Stimulated activated CD8-positive, alpha-beta memory T cell treated with anti-CD3 and anti-CD28 coated beads, Interleukin-4, amount 100 ng/mL, for 24 hours (primary cell): ENCODE measurements around the gene CLEC4A.
A peak's percentile ranks its signal among the peaks of the same experiment; 100 is the strongest.
"Not testable (repeated sequence)": the region's sequence is repeated elsewhere in the genome, so short reads cannot be mapped to it uniquely, and the experiment has no call there.

Experiments
- DNase-seq: peaks from one replicate; pipeline ENCODE4 v3.0.0-alpha.2; 2020; ENCODE audit warnings: low read depth

Gene CLEC4A

GRCh38 chr12:8123124-8123912, at the start of gene CLEC4A:
CLEC4A (plus strand) TSS chr12:8123617; CDS start chr12:8123879, 262 bp downstream.
- DNase-seq = no peak

DNA sequence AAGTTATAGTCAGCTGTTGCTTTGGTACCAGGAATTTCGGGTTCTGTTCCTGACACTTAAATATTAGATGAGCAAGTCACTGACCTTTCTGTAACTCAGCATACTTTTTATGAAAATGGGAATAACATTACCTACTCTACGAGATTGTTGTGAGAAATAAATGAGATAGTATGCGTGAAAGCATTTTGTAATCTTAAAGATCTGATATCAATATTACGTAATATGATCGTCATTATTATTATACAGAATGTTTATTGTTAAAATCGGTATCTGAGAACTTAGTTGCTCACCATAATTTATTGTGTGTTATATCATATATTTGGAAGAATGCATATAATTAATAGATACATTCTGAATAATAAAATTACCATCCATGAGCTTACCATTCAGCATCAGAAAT, 47.5 kb upstream of the CLEC4A start:
- DNase-seq = no peak

DNA sequence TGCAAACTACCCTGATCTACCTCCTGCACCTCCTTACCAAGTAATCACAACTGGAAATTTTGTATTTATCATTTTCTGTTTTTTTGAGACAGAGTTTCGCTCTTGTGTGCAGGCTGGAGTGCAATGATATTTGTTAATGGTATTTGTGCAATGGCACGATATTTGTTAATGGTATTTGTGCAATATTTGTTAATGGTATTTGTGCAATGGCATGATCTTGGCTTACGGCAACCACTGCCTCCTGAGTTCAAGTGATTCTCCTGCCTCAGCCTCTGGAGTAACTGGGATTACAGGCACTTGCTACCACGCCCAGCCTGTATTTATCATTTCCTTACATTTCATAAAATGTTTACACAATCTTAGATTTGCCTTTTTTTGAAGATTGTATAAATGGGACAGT, 47.1 kb upstream of the CLEC4A start:
- no peak for DNase-seq

DNA sequence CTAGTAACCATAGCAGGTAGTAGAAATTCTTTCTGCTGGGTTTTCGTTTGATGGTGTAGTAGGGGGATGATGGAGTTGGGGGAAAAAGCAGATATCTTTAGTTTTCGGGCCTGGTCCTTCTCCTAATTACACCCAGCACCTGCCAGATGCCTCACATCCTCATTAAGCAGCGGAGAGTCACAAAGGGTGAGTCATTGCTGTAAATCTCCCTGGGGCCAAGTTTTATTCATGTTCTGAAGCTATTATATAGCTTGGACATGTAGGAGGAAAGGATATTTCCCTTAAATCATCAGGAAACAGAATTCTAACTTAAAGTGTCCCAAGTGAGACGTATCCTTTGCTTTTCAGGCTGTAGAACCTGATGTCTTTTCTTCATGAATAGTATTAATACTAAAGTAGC, 46.2 kb upstream of the CLEC4A start:
- DNase-seq = no peak

DNA sequence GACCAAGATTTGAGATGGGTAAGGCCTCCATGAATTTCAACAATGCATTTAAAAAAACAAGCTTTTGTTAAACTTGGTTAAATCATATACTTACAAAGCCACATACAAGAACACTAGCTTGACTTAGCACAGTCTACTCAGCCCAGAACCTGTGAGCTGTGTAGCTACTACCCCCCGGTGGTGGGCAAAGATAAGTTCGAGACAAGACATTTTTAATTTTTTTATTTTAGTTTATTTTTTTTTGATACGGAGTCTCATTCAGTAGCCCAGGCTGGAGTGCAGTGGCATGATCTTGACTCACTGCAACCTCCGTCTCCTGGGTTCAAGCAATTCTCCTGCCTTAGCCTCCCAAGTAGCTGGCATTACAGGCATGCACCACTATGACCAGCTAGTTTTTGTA, 45.0 kb upstream of the CLEC4A start:
- peak; percentile 29 for DNase-seq

DNA sequence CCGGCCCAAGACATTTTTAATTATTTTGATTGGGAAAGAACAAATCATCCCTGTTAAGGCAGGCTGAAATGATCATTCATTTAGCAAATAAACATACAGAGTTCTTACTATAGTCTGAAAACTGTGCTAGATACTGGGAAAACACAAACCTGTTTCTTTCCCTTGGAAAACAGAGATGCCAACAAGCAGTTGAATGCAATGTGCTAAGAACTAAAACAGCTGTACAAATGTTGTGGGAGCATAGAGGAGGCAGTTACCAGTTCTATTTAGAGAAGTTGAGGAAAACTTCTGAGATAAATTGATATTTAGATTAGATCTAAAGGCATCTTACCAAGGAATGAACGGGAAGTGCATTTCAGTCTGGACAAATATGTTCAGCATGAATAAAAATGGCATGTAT, 44.5 kb upstream of the CLEC4A start:
- no peak for DNase-seq

GRCh38 chr12:8080120-8080519, 43.3 kb upstream of the CLEC4A start:
- DNase-seq = no peak

GRCh38 chr12:8081251-8081920, 42.0 kb upstream of the CLEC4A start:
- DNase-seq = no peak

DNA sequence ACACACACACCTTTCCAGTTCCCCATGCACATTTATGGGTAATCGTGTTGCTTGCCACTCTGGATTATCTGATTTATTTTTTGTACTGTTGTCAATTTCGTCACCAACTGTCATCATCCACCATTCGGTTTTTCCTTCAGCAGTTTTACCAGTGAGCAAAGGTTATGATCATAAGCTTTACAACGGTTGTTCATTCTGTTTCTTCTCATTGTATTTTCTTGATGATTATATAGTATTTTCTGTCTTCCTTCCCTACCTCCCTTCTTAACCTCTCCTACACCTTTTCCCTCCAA, 40.7 kb upstream of the CLEC4A start:
- DNase-seq = no peak

DNA sequence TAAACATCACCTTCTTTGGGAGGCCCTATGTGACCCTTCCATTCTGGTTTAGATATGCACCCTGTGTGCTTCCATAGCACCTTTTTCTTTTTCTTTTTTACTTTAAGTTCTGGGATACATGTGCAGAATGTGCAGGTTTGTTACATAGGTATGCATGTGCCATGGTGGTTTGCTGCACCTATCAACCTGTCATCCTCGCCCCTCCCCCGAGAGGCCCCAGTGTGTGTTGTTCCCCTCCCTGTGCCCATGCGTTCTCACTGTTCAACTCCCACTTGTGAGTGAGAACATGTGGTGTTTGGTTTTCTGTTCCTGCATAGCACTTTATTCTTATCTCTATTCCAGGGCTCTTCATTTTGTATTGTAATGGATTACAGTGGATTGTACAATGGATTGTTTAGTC, 39.1 kb upstream of the CLEC4A start:
- DNase-seq = not testable (repeated sequence)

GRCh38 chr12:8087666-8088065, 35.8 kb upstream of the CLEC4A start:
- no peak for DNase-seq

GRCh38 chr12:8088574-8088973, 34.8 kb upstream of the CLEC4A start:
- no peak for DNase-seq

- not testable (repeated sequence) for DNase-seq
Observed at GRCh38 chr12:8089277-8089676, 34.1 kb upstream of the CLEC4A start.

DNA sequence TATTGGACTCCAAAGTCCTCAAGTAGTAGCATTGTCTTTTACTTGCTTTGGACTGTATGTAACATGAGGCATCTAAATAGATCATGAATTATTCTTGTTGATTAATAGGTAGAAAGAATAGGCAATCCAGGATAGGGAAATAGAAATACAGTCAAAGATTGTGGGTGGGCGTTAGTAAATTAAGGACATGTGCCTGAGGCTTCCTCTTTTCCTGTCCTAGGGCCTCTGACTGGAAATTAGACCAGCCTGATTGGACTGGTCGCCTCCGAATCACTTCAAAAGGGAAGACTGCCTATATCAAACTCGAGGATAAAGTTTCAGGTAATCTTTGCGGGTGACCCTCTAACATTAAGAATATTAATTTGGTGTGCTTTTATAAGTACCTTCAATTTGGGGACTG, 33.7 kb upstream of the CLEC4A start:
- no peak for DNase-seq

DNA sequence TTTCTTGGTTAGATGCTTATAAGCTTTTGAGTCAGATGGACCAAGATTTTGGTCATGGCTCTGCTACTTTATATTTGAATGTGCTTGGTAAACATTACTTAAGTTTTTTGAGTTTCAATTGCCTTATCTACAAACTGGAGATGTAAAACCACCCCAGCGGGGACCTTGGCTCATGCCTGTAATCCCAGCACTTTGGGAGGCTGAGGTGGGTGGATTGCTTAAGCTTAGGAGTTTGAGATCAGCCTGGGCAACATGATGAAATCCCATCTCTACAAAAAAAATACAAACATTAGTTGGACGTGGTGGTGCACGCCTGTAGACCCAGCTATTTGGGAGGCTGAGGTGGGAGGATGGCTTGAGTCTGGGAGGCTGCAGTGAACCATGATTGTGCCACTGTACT, 30.1 kb upstream of the CLEC4A start:
- no peak for DNase-seq

DNA sequence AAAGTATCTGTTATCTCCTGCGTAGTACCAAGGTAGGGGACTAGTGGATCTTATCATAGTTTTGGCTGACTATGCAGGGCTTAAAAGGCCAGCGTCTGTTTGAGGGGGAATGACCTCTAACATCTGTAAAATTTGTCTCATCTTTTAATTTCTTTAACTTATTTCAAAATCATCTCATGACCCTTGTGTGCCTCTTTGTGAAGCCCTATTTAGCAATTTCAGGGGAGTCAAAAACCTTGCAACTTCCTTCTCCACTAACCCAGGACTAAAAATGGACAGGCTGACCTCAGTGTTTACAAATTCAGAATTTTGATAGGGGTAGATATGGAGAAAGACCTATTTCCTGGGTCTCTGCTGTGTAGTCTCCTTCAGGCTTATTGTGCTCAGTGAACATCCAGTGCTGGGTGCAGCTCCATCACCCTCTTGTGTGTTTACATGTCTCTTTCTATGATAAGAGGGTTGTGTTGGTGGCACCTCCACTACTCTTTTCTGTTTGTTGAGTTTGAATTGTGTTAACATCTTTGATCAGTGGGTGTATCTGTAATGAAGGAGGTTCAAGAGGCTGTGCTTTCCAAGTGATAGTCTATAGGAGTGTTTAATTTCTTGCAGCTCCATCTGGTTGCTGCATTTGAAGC, 27.0 kb upstream of the CLEC4A start:
- DNase-seq = no peak

DNA sequence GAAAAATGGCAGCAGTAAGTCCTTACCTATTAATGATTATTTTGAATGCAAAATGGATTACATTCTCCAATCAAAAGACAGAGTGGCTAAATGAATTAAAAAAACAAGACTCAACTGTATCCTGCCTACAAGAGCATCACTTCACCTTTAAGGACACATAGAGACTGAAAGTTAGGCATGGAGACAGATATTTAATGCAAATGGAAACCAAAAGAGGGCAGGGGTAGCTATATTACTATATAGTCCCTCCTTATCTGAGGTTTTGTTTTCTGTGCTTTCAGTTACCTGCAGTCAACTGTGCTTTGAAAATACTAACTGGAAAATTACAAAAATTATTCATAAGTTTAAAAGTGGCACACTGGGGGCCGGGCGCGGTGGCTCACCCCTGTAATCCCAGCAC, 24.2 kb upstream of the CLEC4A start:
- no peak for DNase-seq

DNA sequence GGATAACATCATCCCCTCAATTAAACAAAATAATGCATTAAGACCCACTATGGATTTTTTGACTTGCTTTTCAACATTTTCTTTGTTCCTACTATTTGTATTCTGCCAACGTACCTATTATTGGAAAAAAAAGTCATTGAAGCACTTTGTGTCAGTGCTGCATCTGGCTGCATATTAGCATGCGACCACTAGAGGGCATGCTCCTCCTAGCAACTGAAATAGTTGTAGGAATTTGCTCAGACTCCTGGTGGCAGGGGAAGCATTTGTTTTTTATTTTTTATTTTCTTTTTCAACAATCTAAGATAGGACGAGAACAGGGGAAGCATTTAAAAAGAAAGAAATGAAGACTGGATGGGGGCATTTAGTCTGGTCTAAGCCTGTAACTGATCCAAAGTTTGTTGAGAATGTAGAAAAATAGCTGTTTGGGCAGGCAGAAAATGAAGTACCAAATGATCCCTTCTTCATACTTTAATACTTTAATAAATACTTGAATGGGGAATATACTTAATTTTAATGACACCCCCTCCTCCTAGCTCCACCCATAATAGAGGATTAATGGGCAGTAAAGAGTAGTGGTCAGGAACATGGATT, 14.5 kb upstream of the CLEC4A start:
- peak; percentile 63 for DNase-seq

GRCh38 chr12:8113117-8113516, 10.3 kb upstream of the CLEC4A start:
- DNase-seq = not testable (repeated sequence)

DNA sequence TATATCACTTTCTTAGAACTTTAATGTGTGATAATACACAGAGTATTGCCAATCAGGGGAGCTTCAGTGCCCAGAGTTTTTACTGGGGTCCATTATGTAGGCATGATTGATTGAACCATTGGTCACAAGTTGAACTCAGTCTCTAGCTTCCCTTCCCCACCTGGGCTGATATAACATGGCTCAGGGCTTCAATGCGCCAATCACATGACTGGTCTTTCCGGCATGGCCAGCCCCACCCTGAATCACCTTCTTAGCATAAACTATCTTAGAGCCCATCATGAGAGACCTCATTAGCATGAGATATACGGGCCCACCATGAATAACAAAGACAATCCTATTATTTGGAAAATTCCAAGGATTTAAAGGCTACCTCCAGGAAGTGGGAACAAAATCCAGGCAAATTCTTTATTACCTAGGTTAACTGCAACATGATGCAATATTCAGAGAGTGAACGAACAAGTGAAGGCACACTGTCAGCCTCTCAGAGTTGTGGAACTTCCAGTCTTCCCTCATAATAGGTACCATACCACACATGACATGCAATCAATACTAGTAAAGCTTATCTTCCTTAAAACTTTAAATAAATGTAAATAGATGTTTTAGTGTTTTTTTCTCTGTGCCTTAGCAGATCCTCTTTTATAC, 3.2 kb upstream of the CLEC4A start:
- DNase-seq = no peak

GRCh38 chr12:8127138-8127537, 3.7 kb downstream of the CLEC4A start:
- DNase-seq = no peak

GRCh38 chr12:8133636-8134397, 10.4 kb downstream of the CLEC4A start:
- DNase-seq = not testable (repeated sequence)
